Omental fat pad (tissue), 4 donors: ENCODE measurements around the gene RALGPS1. TPM values are rescaled to one million over a fixed set of nuclear protein-coding genes. Genes with fewer than 3 reads are reported as not detected.

Experiments used
- ATAC-seq: fragments of 150-250 bp; one replicate; pipeline ENCODE4 v1.9.1; 2016; ENCODE audit warnings: mild to moderate bottlenecking, moderate library complexity; ENCODE audit not compliant: low FRiP score
- DNase-seq: peaks from one replicate; pipeline ENCODE4 v3.0.0-alpha.2; 2019; ENCODE audit warnings: low spot score
- CTCF ChIP-seq, 3 donors: fragments of 450-650 bp; IDR thresholded peaks; one replicate each; pipeline ENCODE4 v1.5.1; 2016 to 2017; ENCODE audit warnings: antibody characterized with exemption in 3 of 3, mild to moderate bottlenecking in 3 of 3, moderate library complexity in 2 of 3
- total RNA-seq, 4 donors: library from RNA; depleted of rRNA; stranded (reverse); fragments of >200 nt; gene quantifications; one replicate each; pipeline ENCODE4 v1.1.0, GENCODE V29; 2016

RALGPS1 gene
- total RNA-seq, 4 donors from 2014 or later: 4.0 to 15.3 (median 4.8) TPM

- ATAC-seq (peak; percentile 81), DNase-seq (peak; percentile 40)
- no peak for TF ChIP-seq CTCF (IDR thresholded peaks at IDR 0.05)
Measured at GRCh38 chr9:127187231-127187956, 272.8 kb downstream of the RALGPS1 start.

- ATAC-seq: no peak
- DNase-seq: no peak
- TF ChIP-seq CTCF (IDR thresholded peaks at IDR 0.05): no peak
Measured at GRCh38 chr9:127188396-127188795, 273.8 kb downstream of the RALGPS1 start.

GRCh38 chr9:127189628-127190027 is 275.0 kb downstream of the RALGPS1 start:
- ATAC-seq (no peak), DNase-seq (no peak)
- no peak for TF ChIP-seq CTCF (IDR thresholded peaks at IDR 0.05)

GRCh38 chr9:127192744-127193143 is 278.2 kb downstream of the RALGPS1 start:
- no peak for DNase-seq
- TF ChIP-seq CTCF (IDR thresholded peaks at IDR 0.05): no peak
- no peak for ATAC-seq

- no peak for TF ChIP-seq CTCF (IDR thresholded peaks at IDR 0.05)
- no peak for ATAC-seq
- no peak for DNase-seq
Measured at GRCh38 chr9:127193483-127193882, 278.9 kb downstream of the RALGPS1 start.

DNA sequence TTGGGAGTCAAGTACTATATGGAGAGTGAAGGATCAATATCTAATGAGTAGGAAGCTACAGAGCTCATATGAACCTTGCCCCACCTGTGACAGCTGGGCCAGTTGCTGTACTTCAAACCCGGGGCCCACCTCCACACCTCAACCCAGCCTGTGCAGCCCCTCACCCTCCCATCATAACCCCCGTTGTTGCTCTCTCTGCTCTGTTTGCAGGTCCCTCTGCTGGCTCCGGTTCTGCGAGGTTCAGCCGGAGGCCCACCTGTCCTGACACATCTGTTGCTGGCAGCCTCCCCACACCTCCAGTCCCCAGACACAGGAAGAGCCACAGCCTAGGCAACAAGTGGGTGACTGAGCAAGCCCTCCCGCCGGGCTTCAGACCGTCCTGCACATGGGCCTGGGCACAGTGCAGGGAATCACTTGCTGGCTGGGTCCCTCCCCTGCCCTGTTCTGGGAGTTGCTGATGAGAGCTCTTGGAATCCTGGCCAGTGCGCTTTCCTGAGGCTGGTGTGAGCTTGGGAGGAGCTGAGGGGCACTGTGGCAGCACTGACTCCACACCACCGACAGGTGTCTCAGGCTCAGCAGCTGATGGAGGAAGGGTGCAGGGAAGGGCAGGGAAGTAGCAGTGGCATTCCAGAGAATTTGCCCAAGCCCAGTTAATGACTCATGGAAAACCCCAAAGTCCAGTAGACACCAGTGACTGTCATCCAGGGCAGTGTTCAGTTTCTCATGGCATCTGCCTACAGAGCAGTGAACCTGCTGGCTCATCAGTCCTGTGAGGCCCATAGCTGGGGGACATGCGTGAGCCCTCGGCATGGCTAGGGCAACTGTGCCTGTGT is 280.5 kb downstream of the RALGPS1 start:
- TF ChIP-seq CTCF (IDR thresholded peaks at IDR 0.05): no peak
- DNase-seq (no peak), ATAC-seq (peak; percentile 9)
